ENCODE data around the gene ETFDH. TPM values are rescaled to one million over a fixed set of nuclear protein-coding genes. Genes with fewer than 3 reads are reported as not detected.

Gene ETFDH
- total and polyA plus RNA-seq, 10 of the 15 experiments (the other 5 are each of a cell fraction or from before 2014, with no cell fraction given): 10.9 to 30.4 (median 20.6) TPM

DNA sequence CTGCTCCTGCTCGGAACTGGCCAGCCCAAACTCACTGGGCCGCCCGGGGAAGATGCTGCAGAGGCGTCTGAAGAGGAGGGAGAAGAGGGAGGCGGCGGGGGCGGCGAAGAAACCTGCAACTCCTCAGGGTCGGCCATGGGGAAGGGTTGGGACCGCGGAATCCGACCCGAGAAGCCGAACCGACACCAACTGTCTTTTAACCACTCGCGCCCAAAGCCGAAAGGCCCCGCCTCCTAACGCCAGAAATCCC is 506 bp upstream of the ETFDH start, which contains the start of gene C4orf46:
Gene C4orf46, minus strand, starts transcription at position 223 of the 250 bp plus-strand sequence. Its CDS starts 86 bp downstream, at position 137.
- FAIRE-seq (no peak), ATAC-seq (no peak), DNase-seq (ENCODE audit: low read depth, low spot score) (no peak)
- BruUV-seq (replicated peaks): no TSS peak
- Histone ChIP-seq H3K27ac (ENCODE audit: control insufficient read depth, insufficient read depth) (peak within 1 kb of the TSS; percentile 85), H3K4me1 (ENCODE audit: control insufficient read depth, insufficient read depth, low read length) (no peaks in the 10 kb centered on the region), H3K9me3 (replicated peaks; ENCODE audit: control insufficient read depth, insufficient read depth, low read length) (no peaks in the 10 kb centered on the region), H3K9ac (ENCODE audit: control insufficient read depth, insufficient read depth, low read length) (peak within 1 kb of the TSS; percentile 88), H3K4me3 (peak within 1 kb of the TSS; percentile 89), H3K36me3 (ENCODE audit: control insufficient read depth in 2 of 2, insufficient read depth in 2 of 2, low read length in 1 of 2) (peaks cover 0 to under 1% of the 10 kb centered on the region in 2 experiments; a peak in 1 of 4 replicates), H4K20me1 (ENCODE audit: control insufficient read depth, insufficient read depth) (no peaks in the 10 kb centered on the region), H3K79me2 (ENCODE audit: control insufficient read depth, insufficient read depth, low read length) (peaks cover 37% of the 10 kb centered on the region), H3K27me3 (replicated peaks in 1 of 2; ENCODE audit: control insufficient read depth in 2 of 2, insufficient read depth in 2 of 2, low read length in 1 of 2) (no peaks in the 10 kb centered on the region), H3K4me2 (ENCODE audit: control insufficient read depth, insufficient read depth) (peak within 1 kb of the TSS; percentile 95), H2AFZ (ENCODE audit: control insufficient read depth, low read depth, low read length) (peak within 1 kb of the TSS; percentile 97)
- in situ Hi-C loops (cut with MboI): no loop called here
- intact Hi-C loops (cut with micrococcal nuclease; ENCODE audit: unreplicated experiment): no loop called here
- ChIA-PET RAD21 (ENCODE audit: unreplicated experiment) (interaction anchor here (1.3 kb wide), 2 partner anchors 180 to 507 kb away, joined by 3 read pairs; no protein-coding TSS in a partner anchor), POLR2A (interaction anchor here (1.4 kb wide), 1 partner anchor 150 kb away, joined by 3 read pairs; no protein-coding TSS in a partner anchor), CTCF (interaction anchor here (0.7 kb wide), 1 partner anchor 10 kb away, joined by 3 read pairs; no protein-coding TSS in a partner anchor), SMC1A (ENCODE audit: uncharacterized antibody, unreplicated experiment) (interaction anchor here (0.5 to 1.2 kb wide), 2 partner anchors 180 to 529 kb away, joined by 4 read pairs; no protein-coding TSS in a partner anchor)
- 1% methylated on average over 18 of the region's 20 CpGs for WGBS (ENCODE audit: insufficient coverage, insufficient replicate concordance, low lambda C conversion rate, missing lambda C conversion rate)
- TF ChIP-seq GATAD2B (conservative IDR thresholded peaks at IDR 0.05; ENCODE audit: low read depth) (0 out of 2 replicates have a peak, but pooled peaks have one; percentile 21), ZBTB4 (CRISPR knock-in tag; IDR thresholded peaks at IDR 0.05) (no peak), SPI1 (IDR thresholded peaks at IDR 0.05; ENCODE audit: borderline replicate concordance, insufficient read depth, low read depth, low read length) (0 out of 2 replicates have a peak, but pooled peaks have one; percentile 1), CHD4 (IDR thresholded peaks at IDR 0.05) (no peak), EGR1 (IDR thresholded peaks at IDR 0.05; ENCODE audit: borderline replicate concordance in 1 of 2, low read depth in 2 of 2, low read length in 2 of 2) (no peak), SMAD5 (IDR thresholded peaks at IDR 0.05; ENCODE audit: low read depth) (peak; percentile 43; the same call in 1 of the 2 replicates), SIN3A (IDR thresholded peaks at IDR 0.05; ENCODE audit: low read depth, low read length) (peak; percentile 35; the same call in 1 of the 2 replicates), IKZF2 (IDR thresholded peaks at IDR 0.05) (0 out of 4 replicates have a peak, but pooled peaks have one; percentile 17 to 32), GABPA (IDR thresholded peaks at IDR 0.05; ENCODE audit: low read depth) (no peak), SMARCA5 (IDR thresholded peaks at IDR 0.05) (0 out of 2 replicates have a peak, but pooled peaks have one; percentile 70)
- TF ChIP-seq, protein P1, sequence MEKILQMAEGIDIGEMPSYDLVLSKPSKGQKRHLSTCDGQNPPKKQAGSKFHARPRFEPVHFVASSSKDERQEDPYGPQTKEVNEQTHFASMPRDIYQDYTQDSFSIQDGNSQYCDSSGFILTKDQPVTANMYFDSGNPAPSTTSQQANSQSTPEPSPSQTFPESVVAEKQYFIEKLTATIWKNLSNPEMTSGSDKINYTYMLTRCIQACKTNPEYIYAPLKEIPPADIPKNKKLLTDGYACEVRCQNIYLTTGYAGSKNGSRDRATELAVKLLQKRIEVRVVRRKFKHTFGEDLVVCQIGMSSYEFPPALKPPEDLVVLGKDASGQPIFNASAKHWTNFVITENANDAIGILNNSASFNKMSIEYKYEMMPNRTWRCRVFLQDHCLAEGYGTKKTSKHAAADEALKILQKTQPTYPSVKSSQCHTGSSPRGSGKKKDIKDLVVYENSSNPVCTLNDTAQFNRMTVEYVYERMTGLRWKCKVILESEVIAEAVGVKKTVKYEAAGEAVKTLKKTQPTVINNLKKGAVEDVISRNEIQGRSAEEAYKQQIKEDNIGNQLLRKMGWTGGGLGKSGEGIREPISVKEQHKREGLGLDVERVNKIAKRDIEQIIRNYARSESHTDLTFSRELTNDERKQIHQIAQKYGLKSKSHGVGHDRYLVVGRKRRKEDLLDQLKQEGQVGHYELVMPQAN (conservative IDR thresholded peaks at IDR 0.05): peak; percentile 99

Measured in GM12878 (cell line).